Measurements from ENCODE around the gene ARL6IP6.

ARL6IP6 gene

DNA sequence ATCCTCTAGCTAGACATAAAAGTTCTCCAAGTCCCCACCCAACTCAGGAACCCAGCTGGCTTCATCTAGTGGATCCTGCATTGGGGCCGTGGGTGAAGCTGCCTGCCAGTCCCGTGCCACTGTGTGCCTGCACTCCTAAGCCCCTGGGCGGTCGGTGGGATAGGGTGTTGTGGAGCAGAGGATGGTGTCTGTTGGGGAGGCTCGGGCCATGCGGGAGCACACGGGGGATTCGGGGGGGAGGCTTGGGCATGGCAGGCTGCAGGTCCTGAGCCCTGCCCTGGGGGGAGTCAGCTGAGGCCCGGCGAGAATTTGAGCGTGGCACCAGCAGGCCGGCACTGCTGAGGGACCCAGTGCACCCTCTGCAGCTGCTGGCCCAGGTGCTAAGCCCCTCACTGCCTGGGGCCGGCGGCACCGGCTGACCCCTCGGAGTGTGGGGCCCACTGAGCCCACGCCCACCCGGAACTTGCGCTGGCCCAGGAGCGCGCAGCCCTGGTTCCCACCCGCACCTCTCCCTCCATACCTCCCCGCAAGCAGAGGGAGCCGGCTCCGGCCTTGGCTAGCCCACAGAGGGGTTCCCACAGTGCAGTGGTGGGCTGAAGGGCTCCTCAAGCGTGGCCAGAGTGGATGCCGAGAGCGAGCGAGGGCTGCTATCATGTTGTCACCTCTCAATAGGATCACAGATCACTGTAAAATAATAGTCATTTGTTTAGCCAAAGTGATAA lies 86.4 kb downstream of the ARL6IP6 start:
- no peak for DNase-seq (ENCODE audit: low read depth, low spot score)

DNA sequence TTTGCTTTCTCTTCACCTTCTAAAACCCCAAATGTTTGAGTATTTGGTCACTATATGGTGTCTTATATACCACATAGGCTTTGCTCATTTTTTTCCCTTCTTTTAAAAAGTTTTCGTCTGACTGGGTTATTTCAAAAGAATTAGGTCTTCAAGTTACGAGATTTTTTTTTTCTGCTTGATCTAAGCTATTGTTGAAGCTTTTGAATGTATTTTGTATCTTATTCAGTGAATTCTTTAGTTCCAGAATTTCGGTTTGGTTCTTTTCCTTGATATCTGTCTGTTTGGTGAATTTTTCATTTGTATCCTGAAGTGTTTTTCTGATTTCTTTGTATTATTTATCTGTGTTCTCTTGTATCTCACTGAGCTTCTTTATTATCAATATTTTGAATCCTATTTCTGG lies 93.5 kb downstream of the ARL6IP6 start:
- DNase-seq (ENCODE audit: low read depth, low spot score), result no peak

All from iPS DF 19.7 (cell line).